Nephron (organoid): Measurements from ENCODE around the gene SH3PXD2A.

Experiments used
- H3K27ac Mint-ChIP-seq, 3 experiments: 2 replicates each; pipeline ENCODE4 v1.8.0; 2020; ENCODE audit warnings: mixed read lengths in 3 of 3, mild to moderate bottlenecking in 2 of 3, moderate library complexity in 1 of 3
- H3K27me3 Mint-ChIP-seq: 2 replicates; pipeline ENCODE4 v1.8.0; 2021; ENCODE audit warnings: low read depth, mild to moderate bottlenecking, moderate library complexity, mixed read lengths
- H3K36me3 Mint-ChIP-seq: 2 replicates; pipeline ENCODE4 v1.8.0; 2020; ENCODE audit warnings: low read depth, mixed read lengths
- H3K4me1 Mint-ChIP-seq: 2 replicates; pipeline ENCODE4 v1.8.0; 2020; ENCODE audit warnings: mixed read lengths
- H3K4me3 Mint-ChIP-seq, 3 experiments: 2 replicates each; pipeline ENCODE4 v1.8.0; 2020; ENCODE audit warnings: mild to moderate bottlenecking in 3 of 3, mixed read lengths in 3 of 3, moderate library complexity in 2 of 3
- H3K9me3 Mint-ChIP-seq: 2 replicates; pipeline ENCODE4 v1.8.0; 2020; ENCODE audit warnings: mixed read lengths
- CTCF ChIP-seq, 3 experiments: fragments of 200-600 bp; sonication (generic); IDR thresholded peaks; one replicate each; pipeline ENCODE4 v1.5.0; 2021; ENCODE audit warnings: antibody characterized with exemption in 3 of 3; ENCODE audit not compliant: unreplicated experiment in 3 of 3

SH3PXD2A gene

GRCh38 chr10:103720328-103720963 lies 134.9 kb downstream of the SH3PXD2A start:
- Mint-ChIP-seq H3K4me1 (peaks cover 21% of the 10 kb centered on the region), H3K4me3 (peak overlapping the region in 1 of 3 experiments; percentile 52), H3K27ac (peak overlapping the region in 2 of 3 experiments; percentile 46 to 50), H3K36me3 (peaks cover 16% of the 10 kb centered on the region), H3K27me3 (peaks cover 7% of the 10 kb centered on the region), H3K9me3 (no peaks in the 10 kb centered on the region)
- TF ChIP-seq CTCF (IDR thresholded peaks at IDR 0.05; ENCODE audit: unreplicated experiment in 3 of 3) = no peak

GRCh38 chr10:103719036-103719435 lies 136.3 kb downstream of the SH3PXD2A start:
- Mint-ChIP-seq H3K4me1 (peaks cover 10% of the 10 kb centered on the region), H3K4me3 (no peak overlapping the region), H3K9me3 (no peaks in the 10 kb centered on the region), H3K27me3 (peaks cover 7% of the 10 kb centered on the region), H3K36me3 (peaks cover 9% of the 10 kb centered on the region), H3K27ac (no peak overlapping the region)
- TF ChIP-seq CTCF (IDR thresholded peaks at IDR 0.05; ENCODE audit: unreplicated experiment in 3 of 3) = no peak

- no peak overlapping the region for H3K4me3 Mint-ChIP-seq
- peaks cover 18% of the 10 kb centered on the region for H3K4me1 Mint-ChIP-seq
- H3K27me3 Mint-ChIP-seq = peaks cover 7% of the 10 kb centered on the region
- no peaks in the 10 kb centered on the region for H3K9me3 Mint-ChIP-seq
- no peak overlapping the region for H3K27ac Mint-ChIP-seq
- TF ChIP-seq CTCF (IDR thresholded peaks at IDR 0.05; ENCODE audit: unreplicated experiment in 3 of 3) = no peak
- H3K36me3 Mint-ChIP-seq = peaks cover 7% of the 10 kb centered on the region
These were observed 137.1 kb downstream of the SH3PXD2A start for GRCh38 chr10:103718247-103718620.

GRCh38 chr10:103717341-103718246 lies 137.8 kb downstream of the SH3PXD2A start:
- Mint-ChIP-seq H3K27me3 (peaks cover 7% of the 10 kb centered on the region), H3K27ac (no peak overlapping the region), H3K4me1 (peaks cover 21% of the 10 kb centered on the region), H3K9me3 (no peaks in the 10 kb centered on the region), H3K4me3 (no peak overlapping the region), H3K36me3 (peaks cover 7% of the 10 kb centered on the region)
- TF ChIP-seq CTCF (IDR thresholded peaks at IDR 0.05; ENCODE audit: unreplicated experiment in 3 of 3) = no peak

GRCh38 chr10:103716206-103717160 lies 138.9 kb downstream of the SH3PXD2A start:
- peaks cover 21% of the 10 kb centered on the region for H3K4me1 Mint-ChIP-seq

More at GRCh38 chr10:103716206-103717160, 138.9 kb downstream of the SH3PXD2A start:
- Mint-ChIP-seq H3K9me3 (no peaks in the 10 kb centered on the region), H3K4me3 (no peak overlapping the region), H3K27ac (no peak overlapping the region), H3K36me3 (peaks cover 7% of the 10 kb centered on the region), H3K27me3 (peaks cover 7% of the 10 kb centered on the region)
- TF ChIP-seq CTCF (IDR thresholded peaks at IDR 0.05; ENCODE audit: unreplicated experiment in 3 of 3) = no peak
